Urothelium cell line (cell line): ENCODE measurements around the gene PRXL2C.
"Not testable (repeated sequence)": the region's sequence is repeated elsewhere in the genome, so short reads cannot be mapped to it uniquely, and the experiment has no call there.

Source experiments
- DNase-seq: peaks from one replicate; pipeline ENCODE4 v3.0.0; 2011; ENCODE audit warnings: low spot score, mixed read lengths
- FAIRE-seq: peaks from 2 replicates; lab custom pipeline; 2011; peaks lifted over from hg19 to GRCh38; lab: Jason Lieb, UNC

PRXL2C gene

GRCh38 chr9:96614664-96615063 lies 40.5 kb downstream of the PRXL2C start:
- not testable (repeated sequence) for FAIRE-seq, DNase-seq

- FAIRE-seq, result no peak
These were observed 42.0 kb downstream of the PRXL2C start for GRCh38 chr9:96612966-96613589.

GRCh38 chr9:96612105-96612965 lies 42.8 kb downstream of the PRXL2C start:
- peak; percentile 19 for DNase-seq
- FAIRE-seq, result peak; percentile 9

More at GRCh38 chr9:96612966-96613589, 42.0 kb downstream of the PRXL2C start:
- DNase-seq, result no peak

- DNase-seq, result no peak
- FAIRE-seq, result no peak
These were observed 43.8 kb downstream of the PRXL2C start for GRCh38 chr9:96611302-96611701.

- FAIRE-seq (no peak), DNase-seq (no peak)
These were observed 45.4 kb downstream of the PRXL2C start for GRCh38 chr9:96609732-96610131.

- FAIRE-seq (no peak), DNase-seq (no peak)
These were observed 47.1 kb downstream of the PRXL2C start for GRCh38 chr9:96607971-96608370.

GRCh38 chr9:96605328-96605727 lies 49.8 kb downstream of the PRXL2C start:
- DNase-seq (no peak), FAIRE-seq (no peak)

GRCh38 chr9:96604004-96604319 lies 51.2 kb downstream of the PRXL2C start:
- FAIRE-seq (no peak), DNase-seq (no peak)

GRCh38 chr9:96603305-96604003 lies 51.7 kb downstream of the PRXL2C start:
- FAIRE-seq (no peak), DNase-seq (no peak)

- DNase-seq (no peak), FAIRE-seq (no peak)
These were observed 55.8 kb downstream of the PRXL2C start for GRCh38 chr9:96599298-96599697.

GRCh38 chr9:96596601-96597111 lies 58.5 kb downstream of the PRXL2C start:
- FAIRE-seq, result no peak
- no peak for DNase-seq
